A673 (cell line): Measurements from ENCODE around the gene ARHGEF6. TPM values are rescaled to one million over a fixed set of nuclear protein-coding genes. Genes with fewer than 3 reads are reported as not detected.

Experiments used
- BruUV-seq: library from RNA; stranded (reverse); fragments of 400-500 nt; replicated peaks from 2 replicates; lab custom pipeline; 2021; lab: Mats Ljungman, UMichigan
- CTCF ChIA-PET: fragments of 300-600 bp; sonication (Branson Sonifier 250); formaldehyde crosslinking; loops from one replicate; lab custom pipeline; 2022; ENCODE audit warnings: antibody characterized with exemption; lab: Charles Lee
- POLR2A ChIA-PET: fragments of 300-600 bp; sonication (Branson Sonifier 250); formaldehyde crosslinking; loops from one replicate; lab custom pipeline; 2022; ENCODE audit warnings: antibody characterized with exemption; ENCODE audit not compliant: low non-redundant PET; lab: Charles Lee
- DNase-seq: peaks from one replicate; pipeline ENCODE4 v3.0.0-alpha.2; 2015; ENCODE audit warnings: low spot score
- H3K27ac ChIP-seq: fragments of 200-600 bp; sonication (generic); 2 replicates; pipeline ENCODE4 v1.5.1; 2016; ENCODE audit warnings: mixed run types, low read depth, mild to moderate bottlenecking, mixed read lengths, antibody characterized with exemption, low read length; ENCODE audit not compliant: poor library complexity, severe bottlenecking
- H3K27me3 ChIP-seq: fragments of 200-600 bp; sonication (generic); replicated peaks from 2 replicates; pipeline ENCODE4 v1.6.1; 2017; ENCODE audit warnings: mixed run types, low read depth, mild to moderate bottlenecking, mixed read lengths, antibody characterized with exemption, low read length; ENCODE audit not compliant: insufficient read depth, poor library complexity
- H3K36me3 ChIP-seq: fragments of 200-600 bp; sonication (generic); 2 replicates; pipeline ENCODE4 v1.6.1; 2016; ENCODE audit warnings: mixed run types, mild to moderate bottlenecking, mixed read lengths, antibody characterized with exemption, low read length; ENCODE audit not compliant: insufficient read depth, poor library complexity, severe bottlenecking
- H3K4me1 ChIP-seq: fragments of 200-600 bp; sonication (generic); 2 replicates; pipeline ENCODE4 v1.6.1; 2017; ENCODE audit warnings: mixed run types, mild to moderate bottlenecking, mixed read lengths, antibody characterized with exemption, low read length; ENCODE audit not compliant: insufficient read depth, poor library complexity, severe bottlenecking
- H3K4me3 ChIP-seq: fragments of 200-600 bp; sonication (generic); 2 replicates; pipeline ENCODE4 v1.5.1; 2016; ENCODE audit warnings: low read depth, mixed run types, mild to moderate bottlenecking, mixed read lengths, low read length; ENCODE audit not compliant: poor library complexity, severe bottlenecking
- H3K9me3 ChIP-seq: fragments of 200-600 bp; sonication (generic); 2 replicates; pipeline ENCODE4 v1.6.1; 2016; ENCODE audit warnings: mixed run types, low read depth, mild to moderate bottlenecking, mixed read lengths, antibody characterized with exemption, low read length; ENCODE audit not compliant: poor library complexity, severe bottlenecking
- CTCF ChIP-seq: fragments of 300-800, 200-600 bp; sonication (generic); conservative IDR thresholded peaks from 2 replicates; pipeline ENCODE4 v1.5.1; 2017; ENCODE audit warnings: low read depth, mild to moderate bottlenecking, antibody characterized with exemption, low read length, moderate library complexity, mixed read lengths
- EZH2 ChIP-seq: fragments of 200-600 bp; sonication (generic); IDR thresholded peaks from 2 replicates; pipeline ENCODE4 v1.6.1; 2017; ENCODE audit warnings: borderline replicate concordance, low read depth, mild to moderate bottlenecking, mixed read lengths, antibody characterized with exemption, low read length; ENCODE audit not compliant: poor library complexity, severe bottlenecking
- intact Hi-C: fragments of 100-400 bp; cut with micrococcal nuclease; formaldehyde crosslinking; loops from one replicate; pipeline ENCODE4 v1.10.0; 2022; ENCODE audit not compliant: unreplicated experiment
- total RNA-seq: library from RNA; stranded (reverse); gene quantifications from 2 replicates; pipeline ENCODE4 v1.2.3, GENCODE V29; 2021

ARHGEF6 gene
- total RNA-seq, 1 experiment from 2014 or later: 11.4 TPM

GRCh38 chrX:136660896-136661295, 119.8 kb downstream of the ARHGEF6 start:
- H3K27me3 ChIP-seq: no peaks in the 10 kb centered on the region
- no peak overlapping the region for H3K27ac ChIP-seq
- H3K4me3 ChIP-seq: no peak overlapping the region
- H3K36me3 ChIP-seq: no peaks in the 10 kb centered on the region
- TF ChIP-seq CTCF (no peak), EZH2 (no peak)
- H3K9me3 ChIP-seq: no peaks in the 10 kb centered on the region
- BruUV-seq: no TSS peak
- no peak for DNase-seq
- ChIA-PET CTCF (no interaction called here), POLR2A (no interaction called here)
- intact Hi-C loops: no loop called here
- H3K4me1 ChIP-seq: no peaks in the 10 kb centered on the region

GRCh38 chrX:136659174-136659573, 121.6 kb downstream of the ARHGEF6 start:
- Histone ChIP-seq H3K36me3 (no peaks in the 10 kb centered on the region), H3K27me3 (no peaks in the 10 kb centered on the region), H3K4me1 (no peaks in the 10 kb centered on the region), H3K4me3 (no peak overlapping the region), H3K27ac (no peak overlapping the region), H3K9me3 (no peaks in the 10 kb centered on the region)
- BruUV-seq: no TSS peak
- POLR2A ChIA-PET: no interaction called here
- intact Hi-C loops: no loop called here
- no peak for DNase-seq
- CTCF ChIA-PET: no interaction called here
- TF ChIP-seq CTCF (no peak), EZH2 (no peak)

- no peak overlapping the region for H3K4me3 ChIP-seq
- no peak overlapping the region for H3K27ac ChIP-seq
- ChIA-PET CTCF (no interaction called here), POLR2A (no interaction called here)
- no peaks in the 10 kb centered on the region for H3K27me3 ChIP-seq
- TF ChIP-seq CTCF: no peak
- no peak for TF ChIP-seq EZH2
- no peak for DNase-seq
- intact Hi-C loops: no loop called here
- H3K9me3 ChIP-seq: no peaks in the 10 kb centered on the region
- no TSS peak for BruUV-seq
- H3K36me3 ChIP-seq: no peaks in the 10 kb centered on the region
- H3K4me1 ChIP-seq: no peaks in the 10 kb centered on the region
These were observed 122.6 kb downstream of the ARHGEF6 start for GRCh38 chrX:136658151-136658550.
